ENCODE measurements around the gene GGCT.
"Not testable (repeated sequence)": the region's sequence is repeated elsewhere in the genome, so short reads cannot be mapped to it uniquely, and the experiment has no call there.

The GGCT gene

GRCh38 chr7:30514776-30515175, 10.1 kb upstream of the GGCT start:
- no peak for DNase-seq

- DNase-seq: no peak
These were observed 9.5 kb upstream of the GGCT start for GRCh38 chr7:30514177-30514576.

GRCh38 chr7:30513762-30514161, 9.1 kb upstream of the GGCT start:
- DNase-seq: no peak

GRCh38 chr7:30511973-30512662, 7.5 kb upstream of the GGCT start:
- no peak for DNase-seq

GRCh38 chr7:30511494-30511893, 6.9 kb upstream of the GGCT start:
- no peak for DNase-seq

GRCh38 chr7:30510124-30511075, 5.8 kb upstream of the GGCT start:
- no peak for DNase-seq

GRCh38 chr7:30509171-30509857, 4.7 kb upstream of the GGCT start:
- DNase-seq: not testable (repeated sequence)

GRCh38 chr7:30507346-30507900, 2.8 kb upstream of the GGCT start:
- DNase-seq: not testable (repeated sequence)

- DNase-seq: no peak
These were observed 607 bp upstream of the GGCT start for GRCh38 chr7:30505174-30505697.

GRCh38 chr7:30503274-30504212, 1.1 kb downstream of the GGCT start:
- DNase-seq: no peak

GRCh38 chr7:30502470-30503251, 2.0 kb downstream of the GGCT start:
- DNase-seq: peak; percentile 17

- DNase-seq: no peak
These were observed 3.4 kb downstream of the GGCT start for GRCh38 chr7:30501264-30501663.

GRCh38 chr7:30493228-30493627, 11.4 kb downstream of the GGCT start:
- DNase-seq: no peak

GRCh38 chr7:30491417-30491816, 13.2 kb downstream of the GGCT start:
- DNase-seq: no peak

GRCh38 chr7:30487371-30487770, 17.3 kb downstream of the GGCT start:
- no peak for DNase-seq

GRCh38 chr7:30485667-30486066, 19.0 kb downstream of the GGCT start:
- DNase-seq: no peak

- DNase-seq: not testable (repeated sequence)
These were observed 23.2 kb downstream of the GGCT start for GRCh38 chr7:30481416-30481815.

GRCh38 chr7:30479202-30480120, 25.2 kb downstream of the GGCT start:
- DNase-seq: peak; percentile 25

GRCh38 chr7:30478349-30479201, 26.1 kb downstream of the GGCT start, which contains the start of gene NOD1:
NOD1 (minus strand) TSS chr7:30478784; CDS start chr7:30456921, 21,863 bp downstream.
- peak; percentile 70 for DNase-seq
